ENCODE measurements around the gene UBASH3B. TPM values are rescaled to one million over a fixed set of nuclear protein-coding genes. Genes with fewer than 3 reads are reported as not detected.
A peak's percentile ranks its signal among the peaks of the same experiment; 100 is the strongest.

The UBASH3B gene
- total RNA-seq, 4 donors from 2014 or later = 1.8 to 6.6 (median 3.4) TPM

DNA sequence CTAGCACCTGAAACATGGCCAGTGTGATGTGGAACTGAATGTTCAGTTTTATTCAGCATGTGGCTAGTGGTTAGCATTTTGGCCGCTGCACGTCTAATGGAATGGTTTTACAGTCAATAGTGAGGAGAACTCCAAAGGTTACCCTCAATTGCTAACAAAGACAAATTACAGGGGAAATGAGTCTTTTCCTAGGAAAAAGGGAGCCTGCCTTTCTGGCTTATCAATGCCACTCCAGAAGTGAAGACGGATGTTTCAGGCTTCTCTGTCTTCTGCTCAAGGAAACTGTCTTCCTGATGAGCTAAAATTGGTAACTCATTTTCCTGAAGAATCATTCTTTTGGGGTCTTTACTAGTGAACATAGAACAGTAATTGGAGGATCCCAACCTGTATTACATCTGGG lies 98.5 kb downstream of the UBASH3B start:
- no peak for ATAC-seq
- Histone ChIP-seq H3K27ac (no peak overlapping the region), H3K4me3 (no peak overlapping the region), H3K9me3 (no peaks in the 10 kb centered on the region), H3K27me3 (no peaks in the 10 kb centered on the region), H3K4me1 (no peaks in the 10 kb centered on the region), H3K36me3 (no peaks in the 10 kb centered on the region)
- WGBS, 2 donors (ENCODE audit: low coverage in 1 of 2) = 82 to 98% methylated on average over 3 of the region's 3 CpGs
- no peak for TF ChIP-seq POLR2AphosphoS5 (IDR thresholded peaks at IDR 0.05)
- no peak for TF ChIP-seq POLR2A (IDR thresholded peaks at IDR 0.05)
- TF ChIP-seq EP300 (IDR thresholded peaks at IDR 0.05) = no peak
- no peak for TF ChIP-seq CTCF (IDR thresholded peaks at IDR 0.05)

GRCh38 chr11:122754553-122755322 lies 99.2 kb downstream of the UBASH3B start:
- no peaks in the 10 kb centered on the region for H3K36me3 ChIP-seq
- H3K4me3 ChIP-seq = no peak overlapping the region
- no peak for ATAC-seq
- H3K27me3 ChIP-seq = no peaks in the 10 kb centered on the region
- no peak overlapping the region for H3K27ac ChIP-seq
- H3K4me1 ChIP-seq = no peaks in the 10 kb centered on the region
- TF ChIP-seq CTCF (IDR thresholded peaks at IDR 0.05) = peak in 2 of 4 experiments; percentile 14 to 27
- no peak for TF ChIP-seq EP300 (IDR thresholded peaks at IDR 0.05)
- WGBS, 2 donors (ENCODE audit: low coverage in 1 of 2) = 65 to 96% methylated on average over 4 to 12 of the region's 16 CpGs
- no peaks in the 10 kb centered on the region for H3K9me3 ChIP-seq

GRCh38 chr11:122755409-122755808 lies 99.9 kb downstream of the UBASH3B start:
- TF ChIP-seq POLR2A (IDR thresholded peaks at IDR 0.05) (no peak), POLR2AphosphoS5 (IDR thresholded peaks at IDR 0.05) (no peak), EP300 (IDR thresholded peaks at IDR 0.05) (no peak), CTCF (IDR thresholded peaks at IDR 0.05) (no peak)
- Histone ChIP-seq H3K36me3 (no peaks in the 10 kb centered on the region), H3K4me1 (no peaks in the 10 kb centered on the region), H3K27me3 (no peaks in the 10 kb centered on the region), H3K27ac (no peak overlapping the region), H3K9me3 (no peaks in the 10 kb centered on the region), H3K4me3 (no peak overlapping the region)
- ATAC-seq = no peak
- WGBS, 2 donors (ENCODE audit: low coverage in 1 of 2) = 65 to 75% methylated on average over 5 to 6 of the region's 9 CpGs

- Histone ChIP-seq H3K27ac (no peak overlapping the region), H3K36me3 (no peaks in the 10 kb centered on the region), H3K27me3 (no peaks in the 10 kb centered on the region), H3K4me3 (no peak overlapping the region), H3K4me1 (no peaks in the 10 kb centered on the region), H3K9me3 (no peaks in the 10 kb centered on the region)
- no peak for TF ChIP-seq EP300 (IDR thresholded peaks at IDR 0.05)
- no peak for TF ChIP-seq POLR2AphosphoS5 (IDR thresholded peaks at IDR 0.05)
- TF ChIP-seq POLR2A (IDR thresholded peaks at IDR 0.05) = no peak
- TF ChIP-seq CTCF (IDR thresholded peaks at IDR 0.05) = no peak
- 76 to 82% methylated on average over 3 to 5 of the region's 5 CpGs for WGBS, 2 donors (ENCODE audit: low coverage in 1 of 2)
- ATAC-seq = no peak
Observed at GRCh38 chr11:122755941-122756340, 100.4 kb downstream of the UBASH3B start.

GRCh38 chr11:122756417-122756816 lies 100.9 kb downstream of the UBASH3B start:
- Histone ChIP-seq H3K9me3 (no peaks in the 10 kb centered on the region), H3K27ac (no peak overlapping the region), H3K36me3 (no peaks in the 10 kb centered on the region), H3K27me3 (no peaks in the 10 kb centered on the region), H3K4me1 (no peaks in the 10 kb centered on the region), H3K4me3 (no peak overlapping the region)
- ATAC-seq = peak; percentile 43
- TF ChIP-seq EP300 (IDR thresholded peaks at IDR 0.05) (no peak), POLR2A (IDR thresholded peaks at IDR 0.05) (no peak), CTCF (IDR thresholded peaks at IDR 0.05) (peak in 1 of 4 experiments; percentile 16), POLR2AphosphoS5 (IDR thresholded peaks at IDR 0.05) (no peak)

Measured in gastroesophageal sphincter (tissue), 4 donors.